ENCODE data around the gene CACNA1C.

Gene CACNA1C

GRCh38 chr12:2642176-2642892 lies 589.5 kb downstream of the CACNA1C start:
- DNase-seq: no peak

- no peak for DNase-seq
Observed at GRCh38 chr12:2642896-2643425, 590.2 kb downstream of the CACNA1C start.

- no peak for DNase-seq
Observed at GRCh38 chr12:2643576-2644135, 590.9 kb downstream of the CACNA1C start.

GRCh38 chr12:2644683-2645405 lies 592.1 kb downstream of the CACNA1C start:
- no peak for DNase-seq

- DNase-seq: no peak
Observed at GRCh38 chr12:2645460-2645859, 592.7 kb downstream of the CACNA1C start.

- no peak for DNase-seq
Observed at GRCh38 chr12:2646341-2646740, 593.6 kb downstream of the CACNA1C start.

GRCh38 chr12:2647186-2647585 lies 594.4 kb downstream of the CACNA1C start:
- DNase-seq: no peak

GRCh38 chr12:2648406-2648805 lies 595.6 kb downstream of the CACNA1C start:
- DNase-seq: no peak

- DNase-seq: no peak
Observed at GRCh38 chr12:2649201-2650030, 596.6 kb downstream of the CACNA1C start.

GRCh38 chr12:2650261-2651067 lies 597.7 kb downstream of the CACNA1C start:
- no peak for DNase-seq

- no peak for DNase-seq
Observed at GRCh38 chr12:2651068-2651965, 598.5 kb downstream of the CACNA1C start.

- no peak for DNase-seq
Observed at GRCh38 chr12:2652011-2652400, 599.2 kb downstream of the CACNA1C start.

GRCh38 chr12:2652401-2653081 lies 599.8 kb downstream of the CACNA1C start:
- no peak for DNase-seq

GRCh38 chr12:2653461-2653965 lies 600.7 kb downstream of the CACNA1C start:
- no peak for DNase-seq

GRCh38 chr12:2654311-2654710 lies 601.5 kb downstream of the CACNA1C start:
- DNase-seq: no peak

GRCh38 chr12:2654741-2655140 lies 602.0 kb downstream of the CACNA1C start:
- no peak for DNase-seq

- no peak for DNase-seq
Observed at GRCh38 chr12:2662524-2662923, 609.7 kb downstream of the CACNA1C start.

GRCh38 chr12:2664721-2665577 lies 612.2 kb downstream of the CACNA1C start:
- DNase-seq: no peak

- DNase-seq: no peak
Observed at GRCh38 chr12:2666411-2666810, 613.6 kb downstream of the CACNA1C start.
